GM18498 (cell line): ENCODE results near the gene VPS8.

Experiments
- ATAC-seq: cut with Tn5 transposase; IDR thresholded peaks from one replicate; pipeline ENCODE4 v1.9.1; 2021; ENCODE audit warnings: mild to moderate bottlenecking, moderate library complexity; ENCODE audit not compliant: unreplicated experiment

The VPS8 gene

DNA sequence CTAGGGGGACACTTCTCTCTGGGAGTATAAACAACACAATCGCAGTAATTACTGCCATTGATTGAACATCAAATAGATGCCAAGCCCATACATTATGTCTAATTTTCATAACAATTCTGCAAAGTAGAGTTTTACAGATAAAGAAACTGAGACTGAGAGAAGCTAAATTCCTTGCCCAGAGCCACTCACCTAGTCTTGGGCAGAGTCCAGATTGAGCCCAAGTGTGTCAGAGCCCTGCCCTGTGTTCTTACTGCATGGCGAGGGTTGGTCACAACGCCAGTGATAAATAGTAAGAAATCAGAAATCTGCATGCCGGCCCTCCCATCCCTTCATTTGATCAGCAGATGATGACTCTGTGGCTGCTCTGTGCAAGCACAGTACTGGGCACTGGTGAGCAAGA, 234.6 kb downstream of the VPS8 start:
- no peak for ATAC-seq

DNA sequence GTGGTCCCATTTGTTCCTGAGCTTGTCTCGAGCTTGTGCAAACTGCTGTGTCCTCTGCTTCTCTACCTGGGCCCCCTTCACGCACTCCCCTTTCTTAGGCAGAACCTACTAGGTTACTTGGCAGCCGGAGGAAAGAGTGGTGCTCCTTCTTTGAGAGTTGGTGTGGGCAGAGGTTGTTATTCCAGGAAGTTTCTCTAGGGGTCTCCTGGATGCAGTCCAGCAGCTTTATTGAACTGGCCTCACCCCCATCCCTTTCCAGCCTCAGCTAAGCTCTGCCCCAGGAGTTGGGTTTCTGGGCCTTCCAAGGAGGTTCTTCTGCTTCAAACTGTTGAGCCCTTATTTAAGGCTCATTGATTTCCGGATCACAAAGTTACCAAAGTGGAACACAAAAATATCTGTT, 237.7 kb downstream of the VPS8 start:
- ATAC-seq: no peak

DNA sequence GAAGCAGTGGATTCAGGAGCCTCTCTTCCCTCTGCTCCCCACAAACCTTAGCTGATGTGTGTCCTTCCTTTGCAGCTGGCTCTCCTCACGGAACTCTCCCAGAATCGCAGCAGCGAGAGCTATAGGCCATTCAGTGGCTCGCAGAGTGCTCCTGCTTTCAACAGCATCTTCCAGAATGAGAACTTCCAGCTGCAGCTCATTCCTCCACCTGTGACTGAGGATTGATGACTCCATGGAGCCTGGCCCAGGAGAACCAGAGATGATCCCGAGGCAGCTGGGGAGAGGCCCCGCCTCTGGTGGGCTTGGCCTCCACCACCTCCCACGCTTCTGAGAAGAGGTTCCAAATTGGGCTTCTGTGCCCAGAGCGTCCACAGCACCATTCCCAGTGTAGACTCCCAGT, 239.8 kb downstream of the VPS8 start:
- ATAC-seq: no peak

DNA sequence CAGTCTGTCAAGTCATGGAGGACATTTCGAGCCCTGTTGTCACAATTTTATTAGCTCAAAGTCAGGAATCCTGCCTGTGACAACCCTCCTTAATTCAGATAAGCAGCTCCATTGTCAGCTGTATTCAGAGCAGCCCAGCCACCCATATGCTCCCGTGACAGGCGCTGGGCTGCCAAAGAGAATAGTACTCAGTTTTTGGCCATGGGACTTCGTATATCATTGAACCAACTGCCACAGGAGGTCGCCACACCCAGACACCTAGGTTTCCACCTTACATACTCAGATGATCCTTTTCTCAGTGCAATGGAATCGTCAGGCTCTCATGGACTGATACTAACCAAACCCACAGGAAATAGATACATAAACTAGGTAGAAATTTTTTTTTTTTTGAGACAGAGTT, 240.7 kb downstream of the VPS8 start:
- no peak for ATAC-seq

DNA sequence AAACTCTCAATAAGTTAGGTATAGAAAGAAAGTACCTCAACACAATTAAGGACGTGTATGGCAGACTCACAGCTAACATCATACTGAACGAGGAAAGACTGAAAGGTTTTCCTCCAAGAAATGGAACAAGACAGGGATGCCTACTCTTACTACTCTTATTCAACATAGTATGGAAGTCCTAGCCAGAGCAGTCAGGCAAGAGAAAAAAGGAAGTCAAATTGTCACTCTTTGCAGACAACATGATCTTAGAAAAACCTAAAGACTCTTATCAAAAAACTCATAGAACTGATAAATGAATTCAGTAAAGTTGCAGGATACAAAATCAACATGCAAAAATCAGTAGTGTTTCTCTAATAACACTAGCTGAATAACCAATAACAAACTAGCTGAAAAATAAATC, 244.9 kb downstream of the VPS8 start:
- ATAC-seq: no peak

DNA sequence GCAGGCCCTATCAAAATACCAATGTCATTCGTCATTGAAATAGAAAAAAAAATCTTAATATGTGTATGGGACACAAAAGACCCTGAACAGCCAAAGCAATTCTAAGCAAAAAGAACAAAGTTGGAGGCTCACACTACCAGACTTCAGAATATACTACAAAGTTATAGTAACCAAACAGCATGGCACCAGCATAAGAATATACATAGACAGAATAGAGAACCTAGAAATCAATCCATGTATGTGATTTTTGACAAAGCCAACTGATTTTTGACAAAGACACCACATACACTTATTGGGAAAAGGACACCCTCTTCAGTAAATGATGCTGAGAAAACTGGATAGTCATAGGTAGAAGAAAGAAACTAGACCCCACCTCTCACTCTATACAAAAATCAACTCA, 245.9 kb downstream of the VPS8 start:
- no peak for ATAC-seq

DNA sequence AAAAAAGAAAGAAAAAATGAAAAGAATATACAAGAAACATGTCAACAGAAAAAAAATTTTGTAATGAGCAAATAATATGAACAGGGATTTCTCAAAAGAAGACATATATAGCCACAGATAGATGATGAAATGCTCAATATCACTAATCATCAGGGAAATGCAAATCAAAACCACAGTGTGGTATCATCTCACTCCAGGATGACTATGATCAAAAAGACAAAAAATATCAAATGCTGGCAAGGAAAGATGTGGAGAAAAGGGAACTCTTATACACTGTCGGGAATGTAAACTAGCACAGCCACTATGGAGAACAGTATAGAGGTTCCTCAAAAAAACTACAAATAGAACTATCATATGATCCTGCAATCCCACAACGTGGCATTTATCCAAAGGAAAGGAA, 246.8 kb downstream of the VPS8 start:
- no peak for ATAC-seq

DNA sequence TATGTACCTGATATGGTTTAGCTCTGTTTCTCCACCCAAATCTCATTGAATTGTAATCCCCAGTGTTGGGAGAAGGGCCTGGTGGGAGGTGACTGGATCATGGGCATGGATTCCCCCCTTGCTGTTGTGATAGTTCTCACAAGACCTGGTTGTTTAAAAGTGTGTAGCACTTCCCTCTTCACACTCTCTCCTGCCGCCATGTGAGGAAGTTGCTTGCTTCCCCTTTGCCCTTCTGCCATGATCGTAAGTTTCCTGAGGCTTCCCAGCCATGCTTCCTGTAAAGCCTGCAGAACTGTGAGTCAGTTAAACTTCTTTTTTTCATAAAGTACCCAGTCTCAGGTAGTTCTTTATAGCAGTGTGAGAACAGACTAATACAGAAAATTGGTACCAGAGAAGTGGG, 247.8 kb downstream of the VPS8 start:
- ATAC-seq: no peak

DNA sequence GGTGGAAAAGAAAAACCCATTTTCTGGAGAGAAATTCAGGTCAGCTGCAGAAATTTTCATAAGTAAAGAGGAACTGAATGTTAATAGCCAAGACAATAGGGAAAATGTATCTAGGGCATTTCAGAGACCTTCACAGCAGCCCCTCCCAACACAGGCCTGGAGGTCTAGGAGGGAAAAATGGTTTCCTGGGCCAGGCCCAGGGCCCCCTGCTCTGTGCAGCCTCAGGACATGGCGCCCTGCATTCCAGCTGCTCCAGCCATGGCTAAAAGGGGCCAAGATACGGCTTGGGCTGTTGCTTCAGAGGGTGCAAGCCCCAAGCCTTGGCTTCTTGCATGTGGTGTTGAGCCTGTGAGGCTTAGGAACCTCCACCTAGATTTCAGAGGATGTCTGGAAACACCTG, 248.7 kb downstream of the VPS8 start:
- ATAC-seq: no peak

DNA sequence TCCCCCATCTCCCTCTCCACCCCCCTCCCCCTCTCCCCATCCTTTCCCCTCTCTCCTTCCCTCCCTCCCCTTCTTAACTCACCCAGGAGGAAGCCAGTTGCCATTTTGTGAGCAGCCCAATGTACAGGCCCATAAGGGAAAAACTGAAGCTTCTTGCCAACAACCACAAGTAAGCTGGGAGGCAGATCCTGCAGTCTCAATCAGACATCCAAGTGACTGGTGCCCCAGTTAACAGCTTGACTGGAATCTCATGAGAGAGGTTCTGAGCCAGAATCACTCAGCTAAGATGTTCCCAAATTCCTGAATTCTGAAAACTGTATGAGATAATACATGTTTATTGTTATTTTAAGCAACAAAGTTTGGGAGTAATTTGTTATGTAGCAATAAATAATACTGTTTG, 250.2 kb downstream of the VPS8 start:
- no peak for ATAC-seq

DNA sequence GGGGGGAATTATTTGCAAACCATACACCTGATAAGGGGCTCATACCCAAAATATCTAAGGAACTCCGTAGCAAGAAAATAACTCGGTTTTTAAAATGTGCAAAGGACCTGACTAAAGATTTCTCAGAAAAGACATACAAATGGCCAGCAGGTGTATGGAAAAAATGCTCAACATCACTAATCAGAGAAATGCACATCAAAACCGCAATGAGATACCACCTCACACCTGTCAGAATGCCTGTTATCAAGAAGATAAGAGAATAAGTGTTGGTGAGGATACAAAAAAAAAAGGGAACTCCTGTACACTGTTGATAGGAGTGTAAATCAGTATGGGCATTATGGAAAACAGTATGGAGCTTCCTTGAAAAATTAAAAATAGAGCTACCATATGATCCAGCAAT, 251.5 kb downstream of the VPS8 start:
- no peak for ATAC-seq

DNA sequence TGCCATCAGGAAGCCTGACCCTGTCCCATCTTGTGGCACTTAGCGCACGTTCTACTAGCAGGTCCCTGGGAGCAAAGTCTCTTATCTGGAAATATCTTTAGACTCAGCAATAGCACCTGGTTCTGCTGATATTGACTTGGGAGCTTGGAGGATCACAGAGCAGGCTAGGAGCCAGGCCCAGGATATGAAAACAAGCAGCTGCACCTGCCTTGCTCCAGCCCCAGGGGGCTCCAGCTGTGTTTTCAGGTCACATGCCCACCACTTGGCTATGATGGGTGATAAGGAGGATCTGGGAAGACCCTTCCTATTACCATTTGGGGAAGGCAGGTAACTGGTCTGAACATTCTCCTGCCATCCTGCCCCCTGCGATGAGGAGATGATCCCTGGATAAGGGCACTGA, 253.1 kb downstream of the VPS8 start:
- no peak for ATAC-seq

DNA sequence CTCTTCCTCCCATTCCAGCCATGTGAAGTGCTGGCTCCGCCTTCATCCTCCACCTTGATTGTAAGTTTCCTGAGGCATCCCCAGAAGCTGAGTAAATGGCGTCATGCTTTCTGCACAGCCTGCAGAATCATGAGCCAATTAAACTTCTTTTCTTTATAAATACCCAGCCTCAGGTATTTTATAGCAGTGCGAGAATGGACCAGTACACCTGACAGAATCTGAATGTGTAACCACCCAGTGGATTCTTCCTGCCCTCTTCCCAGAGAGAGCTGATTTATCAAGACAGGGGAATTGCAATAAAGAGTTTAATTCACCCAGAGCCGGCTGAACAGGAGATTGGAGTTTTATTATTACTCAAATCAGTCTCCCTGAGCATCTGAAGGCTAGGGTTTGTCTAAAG, 254.3 kb downstream of the VPS8 start:
- ATAC-seq: no peak

DNA sequence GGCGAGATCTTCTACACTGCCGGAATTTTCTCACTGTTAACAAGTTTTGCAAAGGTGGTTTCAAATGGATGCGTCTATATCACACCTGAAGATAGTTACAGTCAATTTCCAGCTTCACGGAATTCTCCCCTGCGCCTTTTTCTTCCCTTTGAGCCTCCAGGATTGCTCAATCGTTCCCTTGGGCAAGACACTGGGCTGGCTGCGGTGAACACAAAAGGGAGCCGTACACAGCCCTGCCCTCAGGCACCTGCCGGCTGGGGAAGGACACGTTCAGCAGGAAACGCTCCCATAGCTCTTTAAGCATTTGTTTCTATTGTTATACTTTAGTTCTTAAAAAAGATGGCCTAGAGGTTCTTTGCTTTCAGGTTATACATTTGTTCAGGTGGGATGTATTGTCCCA, 255.2 kb downstream of the VPS8 start:
- no peak for ATAC-seq

DNA sequence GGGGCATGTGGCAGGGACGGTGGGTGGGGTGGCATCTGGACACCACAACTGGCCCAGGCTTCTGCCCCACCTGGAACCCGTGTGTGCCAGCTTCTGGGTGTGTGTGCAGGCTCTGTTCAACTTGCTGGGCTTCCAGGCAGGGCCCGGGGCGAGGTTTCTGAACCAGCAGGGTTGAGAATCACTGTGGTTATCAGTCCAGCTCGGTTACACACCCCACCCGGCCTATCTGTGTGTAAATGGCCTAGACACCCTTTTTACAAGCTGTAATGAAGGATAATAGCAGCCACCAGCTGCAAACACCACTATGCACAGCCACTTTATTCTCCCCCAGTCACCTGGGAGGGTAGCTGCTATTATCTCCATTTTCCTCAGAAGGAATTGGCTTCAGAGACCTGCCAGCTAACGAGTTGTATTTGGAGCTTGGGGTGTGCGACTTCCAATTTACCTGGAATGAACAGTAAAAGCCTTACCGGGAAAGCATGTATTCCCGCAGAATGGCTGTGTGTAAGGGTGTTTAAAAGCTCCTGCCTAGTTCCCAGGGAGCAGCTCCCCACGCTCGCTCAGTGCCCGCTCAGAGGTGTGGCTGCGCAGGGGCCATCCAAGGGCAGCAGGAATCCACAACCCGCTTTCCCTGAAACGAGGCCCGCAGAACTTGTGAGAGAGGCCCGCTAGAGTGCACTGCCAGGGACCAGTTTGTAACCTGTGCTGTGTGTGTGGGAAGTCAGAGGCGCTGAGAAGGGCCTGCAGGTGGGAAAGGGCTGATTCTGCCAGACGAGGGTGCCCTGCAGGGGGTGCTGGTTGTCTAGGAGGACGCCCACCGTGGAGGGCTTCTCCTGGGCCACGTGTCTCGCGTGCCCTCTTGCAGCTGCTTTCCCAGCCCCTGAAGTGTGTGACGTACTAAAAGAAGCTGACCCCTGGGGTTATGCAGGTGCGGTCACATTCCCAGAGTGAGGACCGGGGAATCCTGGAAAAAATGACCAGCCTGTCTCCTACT, 257.4 kb downstream of the VPS8 start:
- no peak for ATAC-seq

DNA sequence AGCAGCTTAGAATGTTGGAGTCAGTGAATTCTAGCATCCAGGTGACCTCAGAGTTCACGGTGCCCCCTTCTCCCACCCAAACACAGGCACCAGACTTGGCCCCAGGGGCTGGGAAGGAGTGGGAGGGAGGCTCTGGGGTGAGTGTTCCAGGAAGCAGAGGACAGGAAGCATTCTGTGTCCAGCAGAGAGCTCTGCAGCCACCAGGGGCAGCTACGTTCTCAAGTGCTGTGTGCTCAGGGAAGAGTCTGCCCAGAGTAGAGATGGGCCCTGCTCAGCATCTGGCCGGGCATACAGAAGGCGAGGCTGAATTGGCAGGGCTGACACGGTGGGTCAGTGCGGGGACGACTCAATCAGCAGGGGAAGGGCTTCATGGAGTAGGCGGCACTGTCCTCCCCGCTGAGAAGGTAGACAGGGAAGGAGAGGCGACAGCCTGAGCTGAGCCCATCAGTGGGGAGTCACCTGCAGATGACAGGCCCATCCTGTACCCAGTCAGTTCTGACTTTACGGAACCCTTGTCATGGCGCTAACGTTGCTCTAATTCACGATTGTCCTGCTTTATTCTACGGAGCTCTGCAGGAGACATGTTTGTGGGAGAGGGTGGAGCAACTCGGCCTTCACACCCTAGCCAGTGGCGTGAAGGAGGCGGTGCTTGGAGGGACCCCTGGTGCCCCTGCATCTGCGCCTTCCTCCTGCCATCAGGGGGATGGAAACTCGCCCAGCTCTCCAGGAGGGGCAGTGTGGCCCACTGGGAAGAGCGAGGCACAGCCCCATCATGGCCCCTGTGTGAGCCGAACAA, 258.7 kb downstream of the VPS8 start:
- no peak for ATAC-seq

DNA sequence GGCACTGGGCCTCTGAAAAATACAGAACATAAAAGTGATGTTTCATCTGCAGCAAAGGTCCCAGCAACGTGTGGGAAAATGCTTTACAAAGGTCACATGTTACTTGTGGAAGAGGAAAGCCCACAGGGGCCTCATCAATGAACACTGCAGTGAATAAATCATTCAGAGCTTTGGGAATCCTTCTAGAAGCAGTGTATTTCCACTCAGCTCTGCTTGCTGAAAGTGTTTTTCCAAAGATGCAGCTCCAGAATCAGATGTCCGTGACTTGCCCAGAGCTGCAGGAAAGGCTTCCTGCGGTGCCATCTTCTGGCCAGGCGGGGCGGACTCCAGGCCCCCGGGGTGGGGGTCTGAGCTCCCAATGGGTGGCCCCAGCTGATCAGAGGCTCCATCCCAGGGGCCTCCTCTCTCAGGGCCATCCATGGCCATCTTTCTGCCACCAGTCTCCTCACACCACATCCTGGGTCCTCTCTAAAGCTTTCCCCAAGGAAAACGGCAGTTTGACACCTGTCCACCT, 259.4 kb downstream of the VPS8 start:
- ATAC-seq: no peak

DNA sequence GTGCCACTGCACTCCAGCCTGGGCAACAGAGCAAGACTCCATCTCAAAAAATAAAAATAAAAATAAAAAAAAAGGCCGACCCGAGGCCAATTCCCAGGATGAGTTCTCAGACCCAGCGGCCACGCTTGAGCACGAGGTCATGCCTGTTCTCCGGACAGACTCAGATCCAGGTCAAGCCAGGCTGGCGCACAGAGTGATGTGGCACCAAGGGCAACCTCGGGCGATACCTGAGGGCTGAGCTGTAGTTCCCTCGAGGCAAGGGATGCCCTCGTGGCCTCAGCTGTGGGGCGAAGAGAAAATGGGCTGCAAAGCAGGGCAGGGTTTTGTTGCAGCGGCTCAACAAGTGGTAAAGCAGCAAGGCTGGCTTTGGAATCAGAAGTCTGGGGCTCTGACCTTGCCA, 263.6 kb downstream of the VPS8 start:
- no peak for ATAC-seq

DNA sequence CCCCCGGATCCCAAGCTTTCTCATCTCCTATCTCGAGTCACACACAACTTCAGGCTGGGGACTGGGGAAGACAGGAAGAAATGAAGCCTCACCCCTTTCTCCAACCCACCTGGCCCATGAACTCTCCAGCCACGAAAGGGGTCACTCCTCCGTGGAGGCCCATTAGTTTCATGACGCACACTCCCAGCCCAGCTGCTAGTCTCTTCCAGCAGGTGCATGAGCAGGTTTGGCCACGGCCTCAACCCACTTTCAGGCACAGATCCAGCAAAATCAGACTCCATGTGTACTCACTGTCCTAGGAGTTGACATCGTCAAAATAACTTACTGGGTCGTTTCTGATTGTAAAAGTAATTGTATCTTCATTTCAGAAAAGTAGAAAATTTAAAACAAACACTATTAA, 264.3 kb downstream of the VPS8 start:
- no peak for ATAC-seq

DNA sequence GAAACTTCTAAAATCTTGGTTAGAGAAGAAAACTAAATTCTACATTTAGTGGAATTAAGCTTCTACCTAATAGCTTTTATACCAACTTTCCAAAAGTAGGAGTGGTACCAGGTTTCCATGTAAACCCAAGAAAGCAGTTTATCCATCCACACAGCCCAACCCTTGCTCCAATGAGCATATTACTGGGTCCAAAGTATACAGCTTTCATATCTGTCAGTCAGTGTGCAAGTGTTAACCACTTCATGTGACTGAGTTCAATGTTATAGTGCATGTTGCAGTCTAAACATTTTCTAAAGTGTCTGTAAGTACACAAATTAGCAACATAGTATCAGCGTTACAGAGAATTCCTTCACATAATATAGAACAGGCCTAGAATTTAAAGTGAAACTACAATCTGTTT, 267.7 kb downstream of the VPS8 start:
- ATAC-seq: no peak

DNA sequence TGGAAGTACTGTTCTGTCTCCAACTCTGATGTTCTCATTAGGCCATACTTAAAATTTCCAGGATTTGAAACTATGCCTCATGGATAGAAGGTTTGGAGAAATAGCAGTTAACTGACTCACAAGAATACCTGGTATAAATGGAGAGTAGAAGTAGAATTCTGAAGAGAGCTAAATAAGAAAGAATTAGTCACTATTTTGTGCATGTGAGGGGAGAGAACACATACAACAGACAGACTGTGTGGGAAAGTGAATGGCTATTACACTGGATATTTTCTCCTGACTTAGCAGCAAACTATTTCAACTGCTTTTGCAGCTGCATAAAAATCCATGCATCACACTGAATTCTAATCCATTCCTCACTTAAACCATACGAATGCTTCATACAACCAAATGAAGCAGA, 269.6 kb downstream of the VPS8 start:
- no peak for ATAC-seq

DNA sequence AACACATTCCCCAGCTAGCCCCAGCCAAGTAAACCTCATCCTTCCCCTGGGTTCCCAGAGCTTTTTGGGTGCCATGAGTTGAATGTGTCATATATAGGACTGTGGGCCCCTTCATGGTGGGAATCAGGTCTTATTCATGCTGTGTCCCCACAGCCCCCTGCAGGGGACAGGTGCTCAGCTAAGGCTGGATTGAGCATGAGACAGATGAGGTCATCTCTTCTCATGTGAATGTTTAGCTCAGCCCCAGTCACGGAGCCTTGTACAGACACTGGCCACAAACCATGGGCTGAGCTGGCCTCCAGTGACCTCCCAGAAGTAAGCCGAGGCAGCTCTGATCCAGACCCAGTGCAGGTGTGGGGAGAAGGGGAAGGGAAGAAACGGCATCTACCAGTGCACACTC, 270.2 kb downstream of the VPS8 start:
- no peak for ATAC-seq
